Right cardiac atrium (tissue), 5 donors: Measurements from ENCODE around the gene PDE4D. TPM values are rescaled to one million over a fixed set of nuclear protein-coding genes. Genes with fewer than 3 reads are reported as not detected.

Experiments used
- ATAC-seq, 2 donors: fragments of 200-7000 bp; cut with Tn5 transposase; one replicate each; pipeline versions ENCODE4 v1.8.0 to v1.9.1; 2020; ENCODE audit warnings: moderate library complexity in 2 of 2, mild to moderate bottlenecking in 1 of 2
- DNase-seq, 3 donors: peaks; one replicate each; pipeline ENCODE4 v3.0.0-alpha.2; 2020
- H3K27ac ChIP-seq: one replicate; pipeline ENCODE4 v1.5.1; 2013; ENCODE audit warnings: mild to moderate bottlenecking, low read length, control low read depth, moderate library complexity
- H3K27me3 ChIP-seq: one replicate; pipeline ENCODE4 v1.6.1; 2013; ENCODE audit not compliant: control insufficient read depth, insufficient read depth
- H3K4me1 ChIP-seq: one replicate; pipeline ENCODE4 v1.6.1; 2013; ENCODE audit warnings: low read length; ENCODE audit not compliant: control insufficient read depth, insufficient read depth
- H3K4me3 ChIP-seq: one replicate; pipeline ENCODE4 v1.5.1; 2013; ENCODE audit warnings: low read length, control low read depth
- H3K9me3 ChIP-seq: one replicate; pipeline ENCODE4 v1.6.1; 2013; ENCODE audit warnings: low read length; ENCODE audit not compliant: control insufficient read depth
- WGBS: extraction: QIAGEN DNeasy Blood & Tissue Kit; methylation state at CpG from one replicate; pipeline ENCODE4 v1.1.7; 2013; 5-methylcytosine and 5-hydroxymethylcytosine counted together
- intact Hi-C, 4 donors: fragments of 100-400 bp; cut with DNase I; formaldehyde crosslinking; loops; one replicate each; pipeline versions ENCODE4 v1.11.0 to v1.14.0; 2022 to 2023
- polyA plus RNA-seq: library from polyadenylated mRNA; stranded (reverse); fragments of 200-250 nt; gene quantifications from one replicate; pipeline ENCODE4 v1.2.3, GENCODE V29; 2013
- total RNA-seq, 4 donors: library from RNA; stranded (reverse); fragmentation: NEBNext Ultra II Directional; extraction: Animal tissue kit (Norgen Biotek cat#: 25700); gene quantifications; one replicate each; pipeline ENCODE4 v1.2.1, GENCODE V29; 2021
- donor health status: healthy with polysubstance abuse.
- donor health status: DM: no; HTN: yes; CAD: no.
- donor health status: DM: no; HTN: no; CAD: no.
- donor health status: DM: no; HTN: yes; CAD: no; lungs with severe emphysema.
- donor health status: DM: yes; HTN: yes; CAD: no.

The PDE4D gene
- total and polyA plus RNA-seq, 5 donors: 13.2 to 104 (median 38.8) TPM

GRCh38 chr5:59161221-59162105 is 732.1 kb downstream of the PDE4D start:
- 94% methylated on average over 9 of the region's 9 CpGs for WGBS
- Histone ChIP-seq H3K4me1 (peaks cover 2% of the 10 kb centered on the region), H3K4me3 (no peak overlapping the region), H3K27ac (no peak overlapping the region), H3K27me3 (no peaks in the 10 kb centered on the region), H3K9me3 (no peaks in the 10 kb centered on the region)
- intact Hi-C loops: loop anchor here in 1 of 4 donors (5.0 kb wide), 1 partner anchor 124 kb away; no protein-coding TSS in a partner anchor
- ATAC-seq (no peak), DNase-seq (no peak)

GRCh38 chr5:59158637-59159391 is 734.7 kb downstream of the PDE4D start:
- 15% methylated on average over 2 of the region's 2 CpGs for WGBS
- no peaks in the 10 kb centered on the region for H3K27me3 ChIP-seq
- H3K9me3 ChIP-seq: no peaks in the 10 kb centered on the region
- H3K27ac ChIP-seq: peak overlapping the region; percentile 47
- DNase-seq (no peak), ATAC-seq (peak; percentile 42 to 47)
- intact Hi-C loops: no loop called here
- peaks cover 2% of the 10 kb centered on the region for H3K4me1 ChIP-seq
- H3K4me3 ChIP-seq: no peak overlapping the region

DNA sequence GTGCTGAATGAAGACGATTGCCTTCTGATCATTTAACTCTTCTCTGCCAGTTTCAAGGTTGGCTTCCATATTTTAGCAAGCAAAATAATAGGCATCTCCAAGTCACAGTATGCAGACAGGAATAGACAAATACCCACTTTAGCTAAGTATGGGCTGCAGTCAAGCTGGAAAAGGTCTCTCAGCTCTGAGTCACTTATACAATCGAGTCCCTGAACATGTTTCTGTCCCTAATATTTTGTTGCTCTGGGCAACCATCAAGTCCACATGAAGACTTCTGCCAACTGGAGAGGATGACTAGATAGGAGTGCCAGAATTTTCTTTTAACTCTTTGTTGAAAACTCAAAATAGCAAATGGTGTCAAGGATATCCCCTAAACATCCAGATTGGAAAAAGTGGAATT is 735.4 kb downstream of the PDE4D start:
- Histone ChIP-seq H3K4me1 (peaks cover 2% of the 10 kb centered on the region), H3K9me3 (no peaks in the 10 kb centered on the region), H3K27ac (peak overlapping the region; percentile 59), H3K27me3 (no peaks in the 10 kb centered on the region), H3K4me3 (no peak overlapping the region)
- DNase-seq (no peak), ATAC-seq (peak; percentile 96 to 98)
- intact Hi-C loops: no loop called here
- WGBS: 24% methylated on average over 2 of the region's 2 CpGs

GRCh38 chr5:59157068-59157467 is 736.5 kb downstream of the PDE4D start:
- Histone ChIP-seq H3K27me3 (no peaks in the 10 kb centered on the region), H3K27ac (no peak overlapping the region), H3K4me1 (peaks cover 2% of the 10 kb centered on the region), H3K9me3 (no peaks in the 10 kb centered on the region), H3K4me3 (no peak overlapping the region)
- 54% methylated on average over 4 of the region's 4 CpGs for WGBS
- no peak for DNase-seq
- ATAC-seq: no peak
- intact Hi-C loops: no loop called here

GRCh38 chr5:59152701-59153245 is 740.8 kb downstream of the PDE4D start:
- ATAC-seq (peak in 1 of 2 donors; percentile 29), DNase-seq (no peak)
- no peaks in the 10 kb centered on the region for H3K4me1 ChIP-seq
- no peaks in the 10 kb centered on the region for H3K27me3 ChIP-seq
- H3K4me3 ChIP-seq: no peak overlapping the region
- H3K27ac ChIP-seq: no peak overlapping the region
- intact Hi-C loops: no loop called here
- 88% methylated on average over 2 of the region's 2 CpGs for WGBS
- H3K9me3 ChIP-seq: no peaks in the 10 kb centered on the region

DNA sequence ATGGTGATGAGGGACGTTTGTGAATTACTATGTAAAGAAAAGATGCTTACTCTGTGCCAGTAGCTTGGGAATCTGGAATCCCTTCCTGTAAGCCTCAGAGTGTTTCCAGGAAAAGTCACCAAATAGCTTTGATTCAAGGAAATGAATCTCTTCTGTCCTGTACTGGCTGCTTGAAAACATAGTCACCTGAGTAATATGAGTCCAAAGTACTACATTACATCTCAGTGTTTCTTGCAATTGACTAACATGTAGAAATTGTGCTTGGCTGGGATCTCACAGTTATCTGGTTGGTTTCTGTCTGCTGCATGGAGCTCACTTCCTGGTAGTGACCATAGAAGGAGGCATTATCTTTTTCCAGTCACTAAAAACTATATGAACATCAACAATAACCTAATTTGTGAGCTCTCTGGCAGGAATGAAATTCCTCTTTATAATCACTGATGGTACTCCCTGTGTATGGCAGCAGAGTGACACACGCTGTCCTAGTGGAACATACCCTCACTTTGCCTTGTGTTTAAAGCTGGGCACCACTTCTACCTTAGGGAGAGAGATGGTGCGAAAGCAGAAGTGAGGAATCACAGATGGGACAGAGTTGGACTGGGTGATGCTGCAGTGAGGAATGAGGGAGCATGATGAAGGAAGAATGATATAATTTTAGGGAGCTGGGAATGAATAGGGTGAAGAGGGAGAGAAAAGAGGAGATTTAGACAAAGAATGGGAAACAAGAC is 742.2 kb downstream of the PDE4D start:
- Histone ChIP-seq H3K9me3 (no peaks in the 10 kb centered on the region), H3K4me3 (no peak overlapping the region), H3K27ac (no peak overlapping the region), H3K4me1 (no peaks in the 10 kb centered on the region), H3K27me3 (no peaks in the 10 kb centered on the region)
- DNase-seq (no peak), ATAC-seq (peak in 1 of 2 donors; percentile 21)
- intact Hi-C loops: no loop called here
- 70% methylated on average over 3 of the region's 3 CpGs for WGBS

DNA sequence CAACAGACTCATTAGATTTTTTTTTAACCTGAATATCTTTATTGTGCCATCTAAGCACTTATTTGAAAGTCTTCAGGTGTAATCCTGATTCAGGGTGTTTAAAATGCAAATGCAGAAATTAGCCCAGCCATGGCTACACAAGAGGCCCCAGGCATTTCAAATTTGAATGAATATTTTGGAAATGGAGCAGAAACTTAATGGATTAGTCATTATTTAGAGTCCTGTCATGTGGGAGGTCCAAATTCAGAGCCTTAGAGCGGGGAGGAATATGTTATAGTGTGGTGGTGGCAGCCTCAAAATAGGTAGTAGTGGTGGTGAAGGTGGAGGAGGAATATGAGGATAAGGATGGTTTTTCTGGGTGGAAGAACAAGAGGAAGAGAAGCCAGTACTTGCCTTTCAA is 743.7 kb downstream of the PDE4D start:
- ATAC-seq: no peak
- no peak overlapping the region for H3K27ac ChIP-seq
- H3K4me1 ChIP-seq: no peaks in the 10 kb centered on the region
- intact Hi-C loops: no loop called here
- H3K4me3 ChIP-seq: no peak overlapping the region
- 98% methylated on average over 1 of the region's 1 CpG for WGBS
- H3K9me3 ChIP-seq: no peaks in the 10 kb centered on the region
- H3K27me3 ChIP-seq: no peaks in the 10 kb centered on the region
- DNase-seq: no peak

DNA sequence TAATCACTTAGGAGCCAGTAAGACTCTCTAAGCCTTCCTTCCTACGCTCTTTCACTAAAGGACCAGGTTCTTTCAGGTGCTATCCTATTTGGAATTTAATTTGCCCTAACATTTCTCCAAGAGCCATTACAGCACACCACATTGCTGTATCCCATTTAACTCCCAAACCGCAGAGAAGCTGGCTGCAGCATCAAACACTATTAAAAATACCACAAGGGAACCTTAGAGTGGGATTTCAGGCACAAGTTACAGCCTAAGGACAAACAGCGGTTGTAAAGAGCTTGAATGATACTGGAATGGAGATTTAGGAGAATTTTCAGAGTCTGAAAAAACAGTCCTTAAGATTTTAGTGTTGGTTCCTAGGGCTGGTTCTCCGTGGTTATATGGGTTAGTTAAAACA is 744.3 kb downstream of the PDE4D start:
- Histone ChIP-seq H3K27me3 (no peaks in the 10 kb centered on the region), H3K27ac (no peak overlapping the region), H3K4me3 (no peak overlapping the region), H3K4me1 (no peaks in the 10 kb centered on the region), H3K9me3 (no peaks in the 10 kb centered on the region)
- 97% methylated on average over 4 of the region's 4 CpGs for WGBS
- no peak for DNase-seq
- no peak for ATAC-seq
- intact Hi-C loops: no loop called here

DNA sequence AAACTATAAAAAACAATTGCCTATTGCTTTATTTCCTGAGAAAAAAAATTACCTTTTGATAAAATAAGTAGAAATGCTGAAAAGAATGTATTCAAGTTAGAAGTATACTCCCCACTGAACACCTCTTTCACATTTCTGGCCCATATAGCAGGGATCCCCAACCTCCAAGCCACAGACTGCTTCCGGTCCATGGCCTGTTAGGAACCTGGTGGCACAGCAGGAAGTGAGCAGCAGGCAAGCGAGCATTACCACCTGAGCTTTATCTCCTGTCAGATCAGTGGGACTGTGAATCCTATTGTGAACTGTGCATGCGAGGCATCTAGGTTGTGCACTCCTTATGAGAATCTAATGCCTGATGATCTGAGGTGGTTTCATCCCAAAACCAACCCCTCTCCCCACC is 746.8 kb downstream of the PDE4D start:
- no peak for ATAC-seq
- WGBS: 95% methylated on average over 3 of the region's 3 CpGs

GRCh38 chr5:59143926-59144333 is 749.6 kb downstream of the PDE4D start:
- H3K27me3 ChIP-seq: no peaks in the 10 kb centered on the region
- DNase-seq (no peak), ATAC-seq (peak; percentile 50 to 71)
- no peak overlapping the region for H3K27ac ChIP-seq
- H3K9me3 ChIP-seq: no peaks in the 10 kb centered on the region
- intact Hi-C loops: no loop called here
- H3K4me1 ChIP-seq: no peaks in the 10 kb centered on the region
- 52% methylated on average over 3 of the region's 3 CpGs for WGBS
- H3K4me3 ChIP-seq: no peak overlapping the region

More for the DNA sequence above, 746.8 kb downstream of the PDE4D start:
- H3K4me1 ChIP-seq: no peaks in the 10 kb centered on the region
- intact Hi-C loops: no loop called here
- no peak overlapping the region for H3K27ac ChIP-seq
- H3K9me3 ChIP-seq: no peaks in the 10 kb centered on the region
- H3K4me3 ChIP-seq: no peak overlapping the region
- no peaks in the 10 kb centered on the region for H3K27me3 ChIP-seq
- DNase-seq: no peak
